Activated CD4-positive, alpha-beta T cell treated with anti-CD3 and anti-CD28 coated beads, Interleukin-2, amount 50 U/mL, for 1 hour (primary cell): ENCODE data around the gene PACS2.
A peak's percentile ranks its signal among the peaks of the same experiment; 100 is the strongest.
"Not testable (repeated sequence)": the region's sequence is repeated elsewhere in the genome, so short reads cannot be mapped to it uniquely, and the experiment has no call there.

Experiments
- DNase-seq: peaks from one replicate; pipeline ENCODE4 v3.0.0-alpha.2; 2020

PACS2 gene

DNA sequence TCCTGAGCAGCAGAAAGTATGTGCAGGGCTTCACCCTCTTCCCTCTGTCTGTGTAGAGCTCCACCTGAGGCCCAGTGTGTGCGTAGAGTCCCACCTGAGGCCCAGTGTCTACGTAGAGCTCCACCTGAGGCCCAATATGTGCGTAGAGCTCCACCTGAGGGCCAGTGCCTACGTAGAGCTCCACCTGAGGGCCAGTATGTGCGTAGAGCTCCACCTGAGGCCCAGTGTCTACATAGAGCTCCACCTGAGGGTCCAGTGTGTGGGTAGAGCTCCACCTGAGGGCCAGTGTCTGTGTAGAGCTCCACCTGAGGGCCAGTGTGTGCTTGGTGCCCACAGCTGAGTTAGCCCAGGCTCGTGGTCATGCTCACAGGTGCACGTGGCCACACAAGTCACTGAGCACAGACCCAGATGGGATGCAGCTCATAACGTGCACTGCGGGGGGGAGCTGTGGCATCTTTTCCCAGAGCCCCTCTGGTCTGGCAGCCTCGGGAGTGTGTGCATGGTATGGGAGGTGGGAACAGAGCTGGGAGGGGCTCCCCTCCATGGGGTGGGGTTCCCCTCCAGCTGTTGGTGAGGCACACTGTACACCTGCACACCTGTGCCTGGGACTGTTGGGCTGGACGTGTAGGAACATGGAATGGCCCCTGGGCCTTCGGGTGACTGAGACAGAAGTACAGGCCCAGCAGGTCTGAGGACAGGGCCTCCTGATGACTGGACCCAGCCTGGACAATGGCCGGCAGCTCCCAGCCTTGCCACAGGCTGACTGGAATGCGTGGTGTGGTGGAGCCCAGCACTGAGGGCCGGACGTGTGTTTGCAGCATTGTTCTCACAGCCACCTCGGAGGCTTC is 20.1 kb downstream of the PACS2 start:
- DNase-seq, result no peak

DNA sequence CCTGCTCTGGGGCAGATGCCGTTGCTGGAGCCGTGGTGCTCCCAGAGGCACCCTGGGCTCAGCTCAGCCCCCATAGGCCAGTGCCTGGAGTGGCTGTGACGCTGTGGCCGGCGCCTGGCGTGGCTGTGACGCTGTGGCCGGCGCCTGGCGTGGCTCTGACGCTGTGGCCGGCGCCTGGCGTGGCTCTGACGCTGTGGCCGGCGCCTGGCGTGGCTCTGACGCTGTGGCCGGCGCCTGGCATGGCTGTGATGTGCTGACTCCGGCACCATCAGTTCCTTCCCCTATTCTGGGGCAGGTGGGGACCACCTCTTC is 20.6 kb downstream of the PACS2 start:
- DNase-seq, result not testable (repeated sequence)

DNA sequence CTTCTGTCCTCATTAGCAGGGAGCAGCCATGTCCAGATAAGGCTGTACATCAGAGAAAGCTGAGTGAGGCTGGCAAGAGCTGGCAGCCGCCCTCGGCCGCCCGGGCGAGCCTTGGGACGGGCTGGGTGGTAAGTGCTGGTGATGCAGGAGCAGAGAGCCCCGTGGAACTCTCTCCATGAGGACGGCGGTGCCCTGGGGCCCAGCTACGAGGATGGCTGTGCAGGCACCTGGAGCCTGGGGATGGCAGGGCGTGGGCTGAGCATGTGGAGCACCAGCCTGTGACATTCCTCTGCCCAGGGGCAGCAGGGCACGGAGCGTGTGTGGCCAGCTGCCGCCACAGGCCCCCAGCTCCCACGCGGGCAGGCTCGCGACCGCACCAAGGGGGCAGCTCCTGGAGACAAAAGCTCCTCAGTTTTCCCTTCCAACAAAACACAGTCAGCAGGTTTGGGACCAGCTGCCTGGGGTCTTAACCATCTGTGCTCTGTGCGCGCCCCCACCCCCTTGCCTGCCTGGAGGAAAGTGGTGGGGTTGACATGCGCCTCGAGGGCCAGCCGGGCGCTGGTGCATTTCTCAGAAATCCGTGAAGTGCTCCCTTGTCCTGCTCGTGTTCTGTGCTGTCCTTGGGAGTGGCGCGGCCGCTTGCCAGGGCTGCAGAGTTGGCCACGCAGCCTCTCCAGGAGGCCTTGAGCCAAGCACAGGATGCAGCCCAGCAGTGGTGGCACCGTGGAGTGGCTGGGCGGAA is 21.4 kb downstream of the PACS2 start:
- no peak for DNase-seq

DNA sequence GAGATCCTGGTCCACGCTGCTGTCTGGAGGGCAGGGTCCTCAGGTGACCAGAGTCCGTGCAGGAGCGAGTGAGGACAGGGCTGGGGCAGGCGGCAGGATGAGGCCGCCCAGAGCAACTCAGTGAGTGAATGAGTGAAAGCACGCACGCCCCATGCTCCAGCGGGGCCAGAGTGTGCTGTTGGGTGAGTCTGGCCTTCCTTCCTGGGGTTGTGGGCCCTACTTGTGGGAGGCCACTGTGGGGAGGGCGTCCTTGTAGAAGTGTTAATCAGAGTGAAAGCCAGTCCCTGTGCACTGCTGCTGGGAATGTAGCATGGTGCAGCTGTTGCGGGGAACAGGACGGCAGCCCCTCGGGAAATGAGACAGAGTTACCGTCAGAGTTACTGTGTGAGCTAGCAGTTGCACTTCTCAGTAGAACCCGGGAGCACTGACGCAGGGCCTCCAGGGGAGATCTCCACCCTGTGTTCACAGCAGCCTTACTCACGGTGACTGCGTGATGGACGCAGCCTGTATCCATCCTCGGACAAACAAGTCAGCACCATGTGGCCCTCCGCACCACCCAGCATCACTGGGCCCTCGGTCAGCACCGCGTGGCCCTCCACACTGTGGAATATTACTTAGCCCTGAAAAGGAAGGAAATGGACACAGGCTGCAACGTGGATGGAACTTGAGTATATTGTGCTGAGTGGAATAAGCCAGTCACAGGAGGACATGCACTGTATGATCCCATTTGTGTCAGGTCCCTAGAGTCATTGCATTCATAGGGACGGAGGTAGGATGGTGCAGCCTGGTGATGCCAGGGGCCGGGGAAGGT is 22.1 kb downstream of the PACS2 start:
- no peak for DNase-seq

DNA sequence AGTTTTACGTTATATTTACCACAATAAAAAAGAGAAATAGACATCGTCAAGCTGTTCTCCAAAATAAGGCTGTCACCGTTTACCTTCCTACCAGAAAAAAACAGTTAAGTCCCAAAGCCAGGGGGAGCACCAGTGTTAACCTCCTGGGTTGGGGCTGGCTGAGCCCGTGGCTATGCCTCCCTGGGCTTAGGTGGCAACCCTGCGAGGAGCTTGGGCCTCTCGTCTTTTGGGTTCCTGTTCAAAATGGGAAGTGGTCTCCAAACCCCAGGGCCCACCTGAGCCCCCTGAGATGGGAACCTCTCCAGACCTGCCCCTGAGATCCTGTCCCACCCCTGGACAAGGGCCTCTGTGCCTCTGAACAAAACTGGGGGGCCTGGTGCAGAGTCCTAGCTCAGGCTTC is 22.9 kb downstream of the PACS2 start:
- no peak for DNase-seq

DNA sequence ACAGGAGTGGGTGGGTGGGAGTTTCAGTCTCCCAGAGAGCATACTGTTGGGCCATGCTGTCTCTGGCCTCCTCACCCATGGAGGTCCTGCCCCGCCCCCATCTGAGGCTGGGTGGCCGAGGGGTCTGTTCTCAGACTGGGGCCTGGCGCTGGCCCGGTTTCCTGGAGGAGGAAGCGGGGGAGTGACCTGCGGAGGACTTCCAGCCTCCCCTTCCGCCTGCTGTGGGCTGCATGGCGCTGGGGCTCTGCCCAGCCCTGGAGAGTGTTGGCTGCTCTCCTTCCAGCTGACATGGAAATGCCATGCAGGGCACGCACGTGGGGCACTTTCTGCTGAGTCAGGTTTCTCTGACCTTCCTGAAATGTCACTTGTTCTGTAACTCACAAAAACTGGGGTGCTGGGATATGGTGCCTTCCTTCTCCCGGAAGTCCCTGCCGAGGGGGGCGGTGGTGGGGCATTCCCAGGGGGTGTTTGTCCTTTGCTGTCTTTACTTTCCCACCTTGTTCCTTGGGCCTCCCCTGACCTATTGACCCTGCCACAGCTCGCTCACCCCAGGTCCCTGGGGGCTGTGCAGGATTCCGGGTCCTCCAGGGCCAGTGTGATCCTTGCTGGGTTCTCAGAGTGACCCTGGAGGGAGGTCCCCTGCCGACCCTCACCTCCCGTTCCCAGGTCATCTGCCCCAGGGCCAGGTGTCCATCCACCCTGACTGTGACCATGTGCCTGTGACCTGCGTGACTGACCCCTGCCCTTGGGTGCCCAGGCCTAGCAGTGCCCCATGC is 23.6 kb downstream of the PACS2 start:
- no peak for DNase-seq

DNA sequence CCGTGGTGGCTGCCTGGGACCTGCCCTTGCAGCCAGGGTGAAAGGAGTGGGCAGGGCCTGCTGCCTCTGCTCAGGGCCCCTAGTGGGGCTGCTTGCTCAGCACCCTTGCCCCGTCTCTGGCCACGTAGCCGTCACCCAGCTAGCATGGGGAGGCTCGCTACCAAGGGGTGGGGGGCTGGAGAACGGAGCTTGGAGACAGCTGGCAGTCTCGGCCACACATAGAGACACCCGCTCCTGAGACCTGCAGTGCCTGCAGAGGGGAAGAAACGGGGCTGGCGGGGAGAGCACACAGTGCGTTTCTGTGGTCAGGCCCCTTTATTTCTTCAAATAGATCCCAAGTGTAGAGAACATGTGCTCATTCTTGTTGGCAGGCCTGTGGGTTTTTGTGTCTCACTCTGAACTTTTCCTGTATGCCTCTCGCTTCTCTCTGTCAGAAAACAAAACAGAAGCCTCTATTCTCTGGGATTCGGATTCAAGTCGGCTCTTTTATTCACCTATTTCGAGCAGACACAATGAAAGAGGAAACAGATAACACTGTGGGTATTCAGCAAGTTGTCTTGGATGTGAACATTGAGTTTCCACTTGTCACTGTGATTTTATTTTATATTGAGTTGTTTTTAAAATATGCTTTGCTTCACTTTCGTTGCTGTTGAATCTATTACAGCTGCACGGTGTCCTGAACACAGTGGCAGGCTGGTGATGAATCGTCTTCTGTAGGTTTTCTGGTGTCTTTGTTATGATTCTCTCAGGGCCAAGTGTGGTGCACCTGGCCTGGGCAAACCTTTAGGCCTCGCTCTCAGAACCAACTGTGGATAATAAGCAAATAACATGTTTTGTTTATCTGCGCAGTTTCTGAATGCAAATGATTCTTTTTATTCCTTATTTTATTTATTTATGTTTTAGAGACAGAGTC is 26.5 kb downstream of the PACS2 start:
- DNase-seq, result no peak

DNA sequence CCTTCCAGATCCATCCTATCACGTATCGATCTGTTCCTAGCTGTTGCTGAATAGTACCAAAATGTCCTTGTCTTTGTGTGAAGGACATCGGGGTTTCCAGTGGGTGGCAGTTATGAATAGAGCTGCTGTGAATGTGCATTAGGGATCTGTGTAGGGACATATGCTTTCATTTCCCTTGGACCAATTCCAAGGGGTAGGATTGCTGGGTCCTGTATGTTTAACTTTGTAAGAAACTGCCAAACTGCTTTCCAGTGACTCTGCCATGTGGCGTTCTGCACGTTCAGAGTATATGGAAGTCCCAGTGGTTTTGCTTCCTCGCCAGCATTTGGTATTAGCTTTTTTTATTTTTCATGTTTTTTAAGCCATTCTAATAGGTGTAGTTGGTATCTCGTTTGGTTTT is 28.6 kb downstream of the PACS2 start:
- no peak for DNase-seq

DNA sequence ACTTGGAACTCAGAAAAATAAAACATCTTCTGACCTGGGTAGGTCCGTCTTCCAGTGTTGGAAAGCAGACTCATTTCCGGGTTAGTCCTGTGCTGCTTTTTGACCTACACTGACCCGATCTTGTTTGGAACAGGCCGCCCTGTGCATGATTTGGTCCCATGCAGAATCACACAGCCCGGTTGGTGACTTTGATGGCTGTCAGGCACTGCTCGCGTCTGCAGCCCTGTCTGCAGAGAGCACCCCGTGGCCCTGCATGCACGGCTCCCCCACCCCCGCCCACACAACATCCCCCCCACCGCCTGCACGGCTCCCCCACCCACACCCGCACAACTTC is 31.6 kb downstream of the PACS2 start:
- DNase-seq, result no peak

DNA sequence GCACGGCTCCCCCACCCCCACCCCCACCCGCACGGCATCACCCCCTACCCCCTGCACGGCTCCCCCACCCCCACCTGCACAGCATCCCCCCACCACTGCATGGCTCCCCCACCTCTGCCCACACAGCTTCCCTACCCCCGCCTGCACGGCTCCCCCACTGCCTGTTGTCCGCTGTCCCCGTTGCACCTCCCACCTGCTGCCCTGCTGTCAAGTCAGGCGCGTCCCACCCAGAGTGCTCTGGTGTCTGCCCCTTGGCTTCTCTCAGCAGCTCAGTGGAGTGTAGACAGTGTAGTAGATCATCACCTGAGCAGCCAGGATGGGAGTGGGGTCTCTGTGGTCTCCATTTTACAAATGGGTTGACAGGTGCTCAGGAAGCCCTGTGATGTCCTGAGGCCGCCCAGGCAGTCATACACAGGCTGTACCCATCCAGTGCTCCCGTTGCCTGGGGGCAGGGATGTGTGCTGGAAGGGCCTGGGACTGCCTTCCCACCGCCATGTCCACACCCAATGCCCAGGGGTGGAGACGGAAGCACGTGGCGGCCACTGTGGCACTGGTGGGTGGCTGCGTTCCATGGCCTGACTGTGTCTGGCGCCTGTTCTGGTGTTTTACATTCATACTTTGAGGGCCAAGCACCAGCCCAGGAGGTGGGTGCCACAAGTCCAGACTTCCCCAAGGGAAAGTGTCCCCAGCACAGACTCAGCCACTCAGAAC is 32.5 kb downstream of the PACS2 start:
- DNase-seq, result no peak

DNA sequence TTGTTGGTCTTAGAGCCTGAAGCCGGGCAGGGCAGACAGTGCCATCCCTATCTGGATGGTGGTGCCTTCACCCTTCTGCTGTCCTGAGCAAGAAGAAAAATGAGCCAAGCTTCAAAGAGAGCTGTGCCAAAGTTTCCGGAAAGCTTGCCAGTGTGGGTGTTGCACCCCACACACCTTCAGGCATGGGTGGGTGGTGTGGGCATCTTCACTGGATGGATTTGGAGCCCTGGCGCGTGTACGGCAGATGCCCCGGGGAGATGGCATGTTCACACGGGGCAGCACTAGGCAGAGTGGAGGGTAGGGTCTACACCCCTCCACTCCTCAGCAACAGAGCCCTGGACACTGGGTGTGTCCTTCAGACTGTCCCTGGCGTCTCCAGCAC is 33.0 kb downstream of the PACS2 start:
- DNase-seq, result no peak

DNA sequence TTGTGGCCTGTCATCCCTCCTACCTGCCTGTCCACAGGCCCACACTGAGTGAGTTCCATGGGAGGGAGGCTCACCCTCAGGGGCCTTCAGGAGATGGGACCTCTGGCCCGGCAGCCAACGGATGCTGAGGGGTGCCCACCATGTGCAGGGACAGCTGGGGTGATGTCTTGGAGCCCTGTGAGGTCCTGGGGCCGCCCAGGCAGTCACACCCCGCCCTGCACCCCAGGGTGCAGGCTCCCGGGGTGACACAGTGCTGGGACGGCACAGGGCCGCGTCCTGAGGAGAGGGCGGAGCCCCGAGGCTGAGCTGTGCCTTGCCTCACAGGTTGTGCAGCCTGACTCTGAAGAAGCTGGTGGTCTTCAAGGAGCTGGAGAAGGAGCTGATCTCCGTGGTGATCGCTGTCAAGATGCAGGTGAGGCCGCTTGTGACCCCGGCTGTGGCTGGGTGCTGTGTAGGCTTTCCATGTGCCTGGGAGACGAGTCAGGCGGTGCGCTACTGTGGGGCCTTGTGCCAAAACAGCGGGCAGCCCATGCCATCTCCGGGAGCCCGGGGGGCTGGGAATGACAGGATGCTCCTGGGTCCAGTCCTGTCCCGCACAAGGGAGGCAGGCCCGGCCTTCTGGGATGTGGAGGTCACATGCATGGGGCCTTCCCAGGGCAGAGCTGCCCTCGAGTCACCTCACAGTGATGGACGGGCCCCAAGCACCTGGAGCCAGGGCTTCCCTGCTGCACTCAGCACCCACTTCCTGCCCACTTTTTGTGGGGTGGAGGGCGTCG is 33.8 kb downstream of the PACS2 start:
- DNase-seq, result no peak

DNA sequence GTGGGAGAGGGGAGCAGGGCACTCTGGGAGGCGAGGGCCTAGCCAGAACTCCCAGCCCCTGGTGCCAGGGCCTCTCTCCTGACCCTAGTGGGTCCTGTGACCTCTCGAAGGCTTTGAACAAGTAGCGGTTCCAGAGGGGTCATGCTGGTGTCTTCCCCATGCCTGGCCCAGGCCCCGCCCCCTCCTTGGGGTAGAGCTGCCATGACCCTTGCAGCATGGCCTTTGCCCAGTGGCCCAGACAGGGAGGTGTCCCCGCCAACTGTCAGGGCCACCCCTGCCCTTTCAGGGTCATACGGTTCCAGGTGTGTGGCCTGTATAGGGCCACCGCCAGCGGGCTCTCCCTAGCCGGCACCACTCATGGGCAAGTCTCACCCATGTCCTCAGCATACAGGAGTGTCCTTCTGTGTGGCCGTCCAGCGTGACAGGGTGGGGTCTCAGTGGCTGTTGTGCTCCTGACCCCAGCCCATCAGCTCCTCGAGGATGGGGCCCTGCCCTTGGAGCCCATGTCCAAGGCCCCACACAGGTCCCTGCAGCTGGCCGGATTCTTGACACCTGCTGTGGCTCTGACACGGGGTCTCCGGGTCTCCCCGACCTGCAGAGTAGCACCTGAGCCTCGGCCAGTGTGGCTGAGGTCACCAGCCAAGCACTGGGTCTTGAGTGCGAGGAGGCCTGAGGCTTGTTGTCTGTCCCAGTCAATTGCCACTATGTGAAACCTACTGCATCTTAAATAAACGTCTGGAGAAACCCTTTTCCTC is 34.6 kb downstream of the PACS2 start:
- no peak for DNase-seq

DNA sequence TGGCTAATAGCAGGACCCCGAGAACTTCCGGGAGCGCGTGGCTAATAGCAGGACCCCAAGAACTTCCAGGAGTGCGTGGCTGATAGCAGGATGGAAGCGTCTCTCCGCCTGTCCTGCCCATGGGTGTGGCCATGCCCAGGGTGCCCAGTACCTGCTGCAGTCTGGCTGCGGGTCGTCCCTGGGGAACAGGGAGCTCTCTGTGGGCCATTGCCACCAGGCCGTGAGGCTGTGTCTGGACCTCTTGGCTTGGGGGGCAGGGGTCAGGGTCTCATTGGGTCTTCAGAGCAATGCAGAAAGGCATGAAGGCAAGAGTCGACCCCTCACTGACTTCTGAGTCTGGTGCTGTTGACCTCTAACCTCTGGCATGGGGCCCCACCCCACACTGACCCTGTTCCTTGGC is 35.4 kb downstream of the PACS2 start:
- DNase-seq, result no peak

DNA sequence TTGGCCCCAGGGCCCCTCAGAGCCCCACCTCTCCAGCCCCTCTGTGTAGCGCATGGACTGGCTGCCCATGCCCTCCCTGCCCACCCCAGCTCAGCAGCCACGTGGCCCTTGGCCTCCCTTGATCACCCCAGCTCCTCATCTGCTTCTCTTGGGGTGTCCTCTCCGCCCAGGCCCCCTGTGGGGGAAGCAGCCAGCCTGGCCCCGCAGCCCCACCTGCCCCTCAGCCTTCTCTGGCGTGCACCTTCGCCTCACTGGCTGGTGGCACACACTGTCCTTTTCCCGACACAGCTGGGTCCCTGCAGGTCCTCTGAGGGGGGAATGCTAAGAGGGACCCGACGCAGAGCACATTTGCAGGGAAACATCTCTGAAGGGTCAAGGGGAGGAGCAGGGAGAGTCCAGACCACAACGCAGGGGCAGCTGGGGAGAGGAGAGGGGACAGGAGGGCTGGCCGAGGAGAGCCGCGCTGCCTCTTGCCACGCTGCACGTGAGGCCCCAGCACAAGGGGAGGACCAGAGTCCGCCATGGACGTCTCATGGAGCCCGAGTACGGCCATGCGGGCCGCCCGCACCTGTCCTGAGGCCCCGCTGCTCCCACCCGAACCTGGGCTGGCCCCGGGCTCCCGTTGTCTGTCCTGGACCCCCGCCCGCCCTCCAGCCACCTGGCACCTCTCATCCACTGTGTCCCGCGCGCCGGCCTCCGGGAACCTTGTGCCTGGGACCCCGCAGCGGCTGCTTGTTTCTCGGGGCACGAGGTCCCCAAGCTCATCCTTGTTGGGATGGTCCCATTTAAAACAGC is 36.1 kb downstream of the PACS2 start:
- no peak for DNase-seq

DNA sequence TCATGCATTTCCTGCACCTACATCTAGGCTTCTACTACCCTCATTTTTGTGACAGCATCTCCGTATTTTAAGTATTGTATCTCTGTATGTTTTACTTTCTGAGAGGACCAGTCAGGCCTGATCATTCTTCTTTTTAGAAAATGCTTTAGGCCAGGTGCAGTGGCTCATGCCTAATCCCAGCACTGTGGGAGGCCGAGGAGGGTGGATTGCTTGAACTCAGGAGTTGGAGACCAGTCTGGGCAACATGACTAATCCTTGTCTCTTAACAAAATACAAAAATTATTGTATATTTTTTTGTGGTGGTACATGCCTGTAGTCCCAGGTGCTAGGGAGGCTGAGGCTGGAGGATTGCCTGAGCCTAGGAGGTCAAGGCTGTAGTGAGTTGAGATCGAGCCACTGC is 36.9 kb downstream of the PACS2 start:
- DNase-seq, result no peak

DNA sequence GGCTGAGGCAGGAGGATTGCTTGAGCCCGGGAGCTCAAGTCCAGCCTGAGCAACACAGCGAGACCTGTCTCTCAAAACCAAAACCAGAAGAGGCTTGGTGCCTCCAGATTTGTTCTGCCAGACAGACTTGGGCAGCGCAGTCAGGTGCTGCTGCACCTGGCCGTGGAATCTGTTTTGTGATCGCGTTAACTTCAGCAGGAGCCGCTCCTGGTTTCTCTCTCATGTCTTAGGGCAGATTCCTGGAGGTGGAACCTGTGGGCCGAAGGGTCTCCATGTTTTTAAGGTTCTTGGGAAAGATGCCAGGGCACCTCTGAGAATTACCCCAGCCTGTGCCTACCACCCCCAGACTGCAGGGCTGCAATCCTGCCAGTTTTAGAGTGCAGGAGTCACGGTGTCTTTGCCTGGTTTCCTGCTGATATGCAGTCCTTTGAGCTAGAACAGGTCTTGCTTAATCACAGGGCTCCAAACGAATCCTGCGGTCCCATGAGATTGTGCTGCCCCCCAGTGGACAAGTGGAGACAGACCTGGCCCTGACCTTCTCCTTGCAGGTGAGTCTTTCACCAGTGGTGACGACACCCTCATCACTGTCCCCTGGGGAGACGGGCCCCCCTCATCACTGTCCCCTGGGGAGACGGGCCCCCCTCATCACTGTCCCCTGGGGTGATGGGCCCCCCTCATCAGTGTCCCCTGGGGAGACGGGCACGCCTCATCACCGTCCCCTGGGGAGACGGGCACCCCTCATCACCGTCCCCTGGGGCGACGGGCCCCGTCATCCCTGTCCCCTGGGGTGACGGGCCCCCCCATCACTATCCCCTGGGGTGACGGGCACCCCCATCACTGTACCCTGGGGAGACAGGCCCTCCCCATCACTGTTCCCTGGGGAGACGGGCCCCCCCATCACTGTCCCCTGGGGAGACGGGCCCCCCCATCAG is 37.6 kb downstream of the PACS2 start:
- DNase-seq, result peak; percentile 89

DNA sequence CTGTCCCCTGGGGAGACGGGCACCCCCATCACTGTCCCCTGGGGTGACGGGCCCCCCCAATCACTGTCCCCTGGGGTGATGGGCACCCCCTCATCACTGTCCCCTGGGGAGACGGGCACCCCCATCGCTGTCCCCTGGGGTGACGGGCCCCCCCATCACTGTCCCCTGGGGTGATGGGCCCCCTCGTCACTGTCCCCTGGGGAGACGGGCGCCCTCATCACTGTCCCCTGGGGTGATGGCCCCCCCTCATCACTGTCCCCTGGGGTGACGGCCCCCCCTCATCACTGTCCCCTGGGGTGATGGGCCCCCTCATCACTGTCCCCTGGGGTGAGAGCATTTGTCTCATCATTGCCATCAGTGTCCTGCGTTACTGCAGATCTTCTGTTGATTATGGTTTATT is 38.6 kb downstream of the PACS2 start:
- DNase-seq, result no peak
